ENCODE measurements around the gene BLM. TPM values are rescaled to one million over a fixed set of nuclear protein-coding genes. Genes with fewer than 3 reads are reported as not detected.

Gene BLM
- total RNA-seq, 1 donor from 2014 or later = 58.0 TPM

DNA sequence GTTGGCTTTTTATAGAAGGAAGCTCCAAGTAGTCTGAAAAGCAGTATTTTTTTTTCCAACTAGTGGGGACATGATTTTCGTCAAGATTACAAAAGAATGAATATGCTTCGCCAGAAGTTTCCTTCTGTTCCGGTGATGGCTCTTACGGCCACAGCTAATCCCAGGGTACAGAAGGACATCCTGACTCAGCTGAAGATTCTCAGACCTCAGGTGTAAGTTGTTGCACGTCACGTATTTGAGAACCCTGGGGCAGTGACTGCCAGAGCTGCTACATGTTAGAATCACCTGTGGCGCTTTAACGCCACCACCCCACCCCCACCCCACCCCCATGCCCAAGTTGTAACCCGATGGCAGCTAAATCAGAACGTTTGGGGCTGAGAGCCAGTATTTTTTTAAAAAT, 52.2 kb downstream of the BLM start:
- Histone ChIP-seq H3K27ac (no peak overlapping the region), H3K27me3 (no peaks in the 10 kb centered on the region), H3K4me1 (no peaks in the 10 kb centered on the region), H3K36me3 (peaks cover 9% of the 10 kb centered on the region), H3K4me2 (no peak overlapping the region), H3K9me3 (ENCODE audit: low read depth) (no peaks in the 10 kb centered on the region), H3K79me2 (ENCODE audit: low read depth) (no peaks in the 10 kb centered on the region), H2AFZ (replicated peaks) (no peak overlapping the region), H3K9ac (no peak overlapping the region), H3F3A (ENCODE audit: low read depth) (peaks cover 5% of the 10 kb centered on the region), H3K4me3 (no peak overlapping the region), H4K20me1 (ENCODE audit: low read depth) (no peaks in the 10 kb centered on the region)
- Mint-ChIP-seq H3K4me3 (no peak overlapping the region), H3K4me1 (no peaks in the 10 kb centered on the region), H3K27ac (no peak overlapping the region), H3K27me3 (ENCODE audit: insufficient read depth, low read depth) (no peaks in the 10 kb centered on the region), H3K36me3 (peaks cover 10% of the 10 kb centered on the region), H3K9me3 (no peaks in the 10 kb centered on the region)
- DNase-seq (ENCODE audit: low spot score) = no peak
- TF ChIP-seq CTCF (IDR thresholded peaks at IDR 0.05) = no peak

DNA sequence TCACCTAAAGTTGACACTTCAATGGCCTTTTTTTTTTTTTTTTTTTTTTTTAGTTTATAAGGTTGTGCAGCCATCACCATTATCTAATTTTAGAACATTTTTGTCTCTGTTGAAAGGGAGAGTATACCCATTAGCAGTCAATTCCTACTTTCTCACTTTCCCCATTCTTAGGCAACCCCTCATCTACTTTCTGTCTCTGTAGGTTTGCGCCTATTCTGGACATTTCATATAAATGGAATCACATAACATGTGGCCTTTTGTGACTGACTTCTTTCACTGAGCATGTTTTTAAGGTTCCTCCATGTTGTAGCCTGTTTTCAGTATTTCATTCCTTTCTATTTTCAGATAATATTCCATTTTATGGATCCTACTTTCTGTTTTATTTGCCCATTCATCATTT, 56.3 kb downstream of the BLM start:
- H3K79me2 ChIP-seq (ENCODE audit: low read depth) = no peaks in the 10 kb centered on the region
- Mint-ChIP-seq H3K9me3 (no peaks in the 10 kb centered on the region), H3K36me3 (peaks cover 10% of the 10 kb centered on the region), H3K4me3 (no peak overlapping the region), H3K27me3 (ENCODE audit: insufficient read depth, low read depth) (no peaks in the 10 kb centered on the region), H3K4me1 (no peaks in the 10 kb centered on the region), H3K27ac (no peak overlapping the region)
- no peak overlapping the region for H2AFZ ChIP-seq (replicated peaks)
- no peak for DNase-seq (ENCODE audit: low spot score)
- no peak overlapping the region for H3K9ac ChIP-seq
- no peaks in the 10 kb centered on the region for H3K4me1 ChIP-seq
- H3K4me2 ChIP-seq = no peak overlapping the region
- H3K27me3 ChIP-seq = no peaks in the 10 kb centered on the region
- H4K20me1 ChIP-seq (ENCODE audit: low read depth) = no peaks in the 10 kb centered on the region
- no peak overlapping the region for H3K27ac ChIP-seq
- peaks cover 13% of the 10 kb centered on the region for H3K36me3 ChIP-seq
- H3F3A ChIP-seq (ENCODE audit: low read depth) = no peaks in the 10 kb centered on the region
- H3K9me3 ChIP-seq (ENCODE audit: low read depth) = no peaks in the 10 kb centered on the region
- TF ChIP-seq EZH2phosphoT487 (IDR thresholded peaks at IDR 0.05) (no peak), CTCF (IDR thresholded peaks at IDR 0.05) (no peak), EZH2 (IDR thresholded peaks at IDR 0.05) (no peak)
- no peak overlapping the region for H3K4me3 ChIP-seq

- Histone ChIP-seq H4K20me1 (ENCODE audit: low read depth) (no peaks in the 10 kb centered on the region), H3K36me3 (peaks cover 13% of the 10 kb centered on the region), H3K79me2 (ENCODE audit: low read depth) (no peaks in the 10 kb centered on the region), H3F3A (ENCODE audit: low read depth) (no peaks in the 10 kb centered on the region), H3K4me2 (no peak overlapping the region), H2AFZ (replicated peaks) (no peak overlapping the region), H3K4me1 (no peaks in the 10 kb centered on the region), H3K9me3 (ENCODE audit: low read depth) (no peaks in the 10 kb centered on the region), H3K4me3 (no peak overlapping the region), H3K27ac (no peak overlapping the region), H3K27me3 (no peaks in the 10 kb centered on the region), H3K9ac (no peak overlapping the region)
- H3K27ac Mint-ChIP-seq = no peak overlapping the region
- TF ChIP-seq EZH2 (IDR thresholded peaks at IDR 0.05) (no peak), EZH2phosphoT487 (IDR thresholded peaks at IDR 0.05) (no peak)
- H3K27me3 Mint-ChIP-seq (ENCODE audit: insufficient read depth, low read depth) = no peaks in the 10 kb centered on the region
- DNase-seq (ENCODE audit: low spot score) = no peak
- H3K9me3 Mint-ChIP-seq = no peaks in the 10 kb centered on the region
- no peak overlapping the region for H3K4me3 Mint-ChIP-seq
- H3K4me1 Mint-ChIP-seq = no peaks in the 10 kb centered on the region
- peaks cover 6% of the 10 kb centered on the region for H3K36me3 Mint-ChIP-seq
Measured at GRCh38 chr15:90774731-90775514, 57.8 kb downstream of the BLM start.

- H3K4me3 Mint-ChIP-seq = no peak overlapping the region
- Histone ChIP-seq H3K4me3 (no peak overlapping the region), H3K4me1 (no peaks in the 10 kb centered on the region), H3K79me2 (ENCODE audit: low read depth) (no peaks in the 10 kb centered on the region), H2AFZ (replicated peaks) (no peak overlapping the region), H3K9ac (no peak overlapping the region), H3K27me3 (no peaks in the 10 kb centered on the region), H3K27ac (no peak overlapping the region), H3K9me3 (ENCODE audit: low read depth) (no peaks in the 10 kb centered on the region), H3K36me3 (peaks cover 4% of the 10 kb centered on the region), H4K20me1 (ENCODE audit: low read depth) (no peaks in the 10 kb centered on the region), H3F3A (ENCODE audit: low read depth) (no peaks in the 10 kb centered on the region), H3K4me2 (no peak overlapping the region)
- H3K4me1 Mint-ChIP-seq = no peaks in the 10 kb centered on the region
- H3K36me3 Mint-ChIP-seq = peaks cover 9% of the 10 kb centered on the region
- no peaks in the 10 kb centered on the region for H3K9me3 Mint-ChIP-seq
- H3K27ac Mint-ChIP-seq = no peak overlapping the region
- TF ChIP-seq EZH2phosphoT487 (IDR thresholded peaks at IDR 0.05) (no peak), CTCF (IDR thresholded peaks at IDR 0.05) (no peak), EZH2 (IDR thresholded peaks at IDR 0.05) (no peak)
- DNase-seq (ENCODE audit: low spot score) = no peak
- H3K27me3 Mint-ChIP-seq (ENCODE audit: insufficient read depth, low read depth) = no peaks in the 10 kb centered on the region
Measured at GRCh38 chr15:90780916-90781315, 63.8 kb downstream of the BLM start.

All from neural progenitor cell (in vitro differentiated cells).